HL-60 (cell line): Measurements from ENCODE around the gene JARID2.

Experiments
- POLR2AphosphoS5 ChIP-seq: IDR thresholded peaks from 2 replicates; pipeline ENCODE4 v1.6.1; 2012; ENCODE audit warnings: low read depth
- TF ChIP-seq, protein P1 (sequence below): IDR thresholded peaks from one replicate; pipeline ENCODE4 v1.5.1; 2011; ENCODE audit warnings: low read length, control low read depth, inconsistent platforms; ENCODE audit not compliant: insufficient read depth

DNA sequence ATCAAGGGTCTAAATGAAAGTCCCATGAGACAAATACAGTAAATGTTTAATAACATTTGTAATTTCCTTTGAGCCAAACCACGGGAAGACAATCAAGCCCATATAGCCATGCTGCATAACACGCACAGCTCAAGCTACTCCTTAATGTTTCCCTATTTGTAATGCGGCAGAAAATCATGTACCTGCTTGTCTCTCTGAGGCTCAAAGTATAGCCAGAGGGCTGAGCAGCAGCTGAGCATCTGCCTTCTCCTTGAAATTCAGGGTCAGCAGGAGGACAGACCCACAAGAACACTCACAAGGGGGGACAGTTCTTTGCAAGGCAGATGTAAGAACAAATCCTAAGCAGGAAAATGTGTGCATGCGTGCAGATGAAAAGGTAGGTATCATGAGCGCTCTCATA is 45.8 kb upstream of the JARID2 start:
- TF ChIP-seq, protein P1, sequence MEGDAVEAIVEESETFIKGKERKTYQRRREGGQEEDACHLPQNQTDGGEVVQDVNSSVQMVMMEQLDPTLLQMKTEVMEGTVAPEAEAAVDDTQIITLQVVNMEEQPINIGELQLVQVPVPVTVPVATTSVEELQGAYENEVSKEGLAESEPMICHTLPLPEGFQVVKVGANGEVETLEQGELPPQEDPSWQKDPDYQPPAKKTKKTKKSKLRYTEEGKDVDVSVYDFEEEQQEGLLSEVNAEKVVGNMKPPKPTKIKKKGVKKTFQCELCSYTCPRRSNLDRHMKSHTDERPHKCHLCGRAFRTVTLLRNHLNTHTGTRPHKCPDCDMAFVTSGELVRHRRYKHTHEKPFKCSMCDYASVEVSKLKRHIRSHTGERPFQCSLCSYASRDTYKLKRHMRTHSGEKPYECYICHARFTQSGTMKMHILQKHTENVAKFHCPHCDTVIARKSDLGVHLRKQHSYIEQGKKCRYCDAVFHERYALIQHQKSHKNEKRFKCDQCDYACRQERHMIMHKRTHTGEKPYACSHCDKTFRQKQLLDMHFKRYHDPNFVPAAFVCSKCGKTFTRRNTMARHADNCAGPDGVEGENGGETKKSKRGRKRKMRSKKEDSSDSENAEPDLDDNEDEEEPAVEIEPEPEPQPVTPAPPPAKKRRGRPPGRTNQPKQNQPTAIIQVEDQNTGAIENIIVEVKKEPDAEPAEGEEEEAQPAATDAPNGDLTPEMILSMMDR, result no peak
- no peak for TF ChIP-seq POLR2AphosphoS5
